ENCODE data around the gene NEGR1. TPM values are rescaled to one million over a fixed set of nuclear protein-coding genes. Genes with fewer than 3 reads are reported as not detected.

NEGR1 gene
- total RNA-seq, 1 experiment from 2014 or later: 0.05 TPM

GRCh38 chr1:72324451-72324850 lies 42.1 kb upstream of the NEGR1 start (continued):
- TF ChIP-seq REST (IDR thresholded peaks at IDR 0.05; ENCODE audit: low read depth) (no peak), POLR2A (IDR thresholded peaks at IDR 0.05; ENCODE audit: borderline replicate concordance, extremely low read depth, insufficient read depth, insufficient read length) (no peak), JUND (IDR thresholded peaks at IDR 0.05) (no peak), EZH2 (IDR thresholded peaks at IDR 0.05) (no peak), CBX3 (IDR thresholded peaks at IDR 0.05; ENCODE audit: low read depth) (no peak), RAD21 (IDR thresholded peaks at IDR 0.05; ENCODE audit: low read depth) (no peak), MAX (IDR thresholded peaks at IDR 0.05) (no peak)

DNA sequence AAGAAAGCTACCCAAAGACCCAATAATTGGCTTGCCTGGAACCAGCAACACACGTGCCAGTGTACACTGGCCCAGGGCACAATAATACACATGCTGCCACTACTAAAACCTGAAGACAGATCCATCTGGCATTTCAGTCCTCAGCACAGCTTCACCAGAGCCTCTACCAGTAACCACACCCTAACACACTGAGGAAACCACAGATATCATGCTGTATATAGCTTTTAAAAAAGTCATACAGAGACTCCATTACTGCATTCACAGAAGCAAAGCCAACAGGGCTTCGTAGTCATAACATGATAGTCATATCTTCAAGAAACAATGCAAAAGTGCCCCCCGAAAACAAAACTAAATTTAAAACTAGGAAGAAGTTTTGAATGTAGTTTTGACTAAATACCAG lies 40.6 kb upstream of the NEGR1 start:
- intact Hi-C loops (cut with micrococcal nuclease): no loop called here
- no peaks in the 10 kb centered on the region for H3K79me2 ChIP-seq (ENCODE audit: insufficient read depth, low read length)
- H2AFZ ChIP-seq (ENCODE audit: low read depth, low read length, poor library complexity, severe bottlenecking): no peak overlapping the region
- H3K9ac ChIP-seq (ENCODE audit: low read length): no peak overlapping the region
- POLR2A ChIA-PET: no interaction called here
- no peak overlapping the region for H3K4me2 ChIP-seq (ENCODE audit: low read length)
- no peak for ATAC-seq
- no peak overlapping the region for H3K27ac ChIP-seq (ENCODE audit: low read depth, low read length)
- no peak for DNase-seq (ENCODE audit: low read depth, low spot score)
- no peaks in the 10 kb centered on the region for H3K9me3 ChIP-seq (ENCODE audit: control insufficient read depth in 1 of 2, insufficient read depth in 1 of 2, low read depth in 1 of 2, low read length in 2 of 2)
- H3K4me3 ChIP-seq (replicated peaks in 1 of 2; ENCODE audit: low read depth in 1 of 2, low read length in 2 of 2): no peak overlapping the region
- no peaks in the 10 kb centered on the region for H3K4me1 ChIP-seq (ENCODE audit: control insufficient read depth in 1 of 2, insufficient read depth in 2 of 2, low read length in 2 of 2)
- no peaks in the 10 kb centered on the region for H3K9me2 ChIP-seq (ENCODE audit: insufficient read depth)
- no peaks in the 10 kb centered on the region for H3K36me3 ChIP-seq (ENCODE audit: control insufficient read depth in 1 of 2, insufficient read depth in 2 of 2, low read length in 2 of 2)
- TF ChIP-seq ZNF274 (IDR thresholded peaks at IDR 0.05; ENCODE audit: low read depth, low read length) (no peak), POLR2AphosphoS5 (IDR thresholded peaks at IDR 0.05; ENCODE audit: low read depth, low read length) (no peak), YY1 (IDR thresholded peaks at IDR 0.05; ENCODE audit: extremely low read depth, insufficient replicate concordance, low read depth, low read length) (no peak), ZFX (IDR thresholded peaks at IDR 0.05) (no peak), EZH2phosphoT487 (IDR thresholded peaks at IDR 0.05; ENCODE audit: borderline replicate concordance) (no peak), TCF7L2 (IDR thresholded peaks at IDR 0.05; ENCODE audit: borderline replicate concordance, extremely low read depth, insufficient read depth, insufficient read length) (no peak), EGR1 (IDR thresholded peaks at IDR 0.05; ENCODE audit: low read depth) (no peak), SP1 (IDR thresholded peaks at IDR 0.05; ENCODE audit: low read depth) (no peak), ATF3 (IDR thresholded peaks at IDR 0.05) (no peak), SIN3A (IDR thresholded peaks at IDR 0.05; ENCODE audit: low read depth) (no peak)
- CTCF ChIA-PET: no interaction called here
- no peaks in the 10 kb centered on the region for H3K27me3 ChIP-seq (ENCODE audit: insufficient read depth, low read length)
- H4K20me1 ChIP-seq (ENCODE audit: insufficient read depth): no peaks in the 10 kb centered on the region
- RAD21 ChIA-PET (ENCODE audit: low non-redundant PET in 1 of 2, low total read pairs in 2 of 2, uncharacterized antibody in 2 of 2, unreplicated experiment in 2 of 2): no interaction called here
- no TSS peak for BruUV-seq (replicated peaks)
